Gastrocnemius medialis (tissue), 4 donors: ENCODE measurements around the gene TDO2.

Source experiments
- POLR2A ChIP-seq, 2 donors: fragments of 450-650 bp; IDR thresholded peaks; one replicate each; pipeline ENCODE4 v1.6.1; 2017; ENCODE audit warnings: antibody characterized with exemption in 2 of 2, mild to moderate bottlenecking in 2 of 2, moderate library complexity in 2 of 2
- TF ChIP-seq, protein P1 (sequence below), 5 experiments: fragments of 450-650 bp in 3 of 5; fragments of 200-600 bp in 2 of 5; sonication (generic) in 2 of 5; IDR thresholded peaks in 4 of 5; conservative IDR thresholded peaks in 1 of 5; 1 replicate in 4 of 5; 2 replicates in 1 of 5; pipeline ENCODE4 v1.5.1; 2016 to 2019; ENCODE audit warnings: antibody characterized with exemption in 5 of 5, mild to moderate bottlenecking in 3 of 5, moderate library complexity in 3 of 5

DNA sequence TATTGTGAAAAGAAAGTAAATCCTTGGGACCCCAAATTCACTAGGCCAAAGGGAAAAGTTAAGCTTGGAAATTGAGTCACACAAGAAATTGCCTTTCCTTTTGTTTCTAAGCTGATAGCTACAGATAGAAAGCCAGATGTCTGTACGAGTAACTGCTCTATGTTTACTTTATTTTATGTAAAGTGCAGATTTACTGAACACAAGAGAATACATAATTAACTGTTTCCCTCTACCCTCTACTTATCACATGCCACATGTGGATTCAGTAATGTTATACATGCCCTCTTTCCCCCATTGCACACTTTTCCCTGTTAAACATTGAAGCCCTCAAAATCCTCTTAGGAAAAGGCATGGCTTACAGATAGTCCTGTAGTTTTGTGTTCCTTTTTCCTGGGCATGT, 16.5 kb upstream of the TDO2 start:
- no peak for TF ChIP-seq POLR2A (IDR thresholded peaks at IDR 0.05)
- TF ChIP-seq, protein P1, sequence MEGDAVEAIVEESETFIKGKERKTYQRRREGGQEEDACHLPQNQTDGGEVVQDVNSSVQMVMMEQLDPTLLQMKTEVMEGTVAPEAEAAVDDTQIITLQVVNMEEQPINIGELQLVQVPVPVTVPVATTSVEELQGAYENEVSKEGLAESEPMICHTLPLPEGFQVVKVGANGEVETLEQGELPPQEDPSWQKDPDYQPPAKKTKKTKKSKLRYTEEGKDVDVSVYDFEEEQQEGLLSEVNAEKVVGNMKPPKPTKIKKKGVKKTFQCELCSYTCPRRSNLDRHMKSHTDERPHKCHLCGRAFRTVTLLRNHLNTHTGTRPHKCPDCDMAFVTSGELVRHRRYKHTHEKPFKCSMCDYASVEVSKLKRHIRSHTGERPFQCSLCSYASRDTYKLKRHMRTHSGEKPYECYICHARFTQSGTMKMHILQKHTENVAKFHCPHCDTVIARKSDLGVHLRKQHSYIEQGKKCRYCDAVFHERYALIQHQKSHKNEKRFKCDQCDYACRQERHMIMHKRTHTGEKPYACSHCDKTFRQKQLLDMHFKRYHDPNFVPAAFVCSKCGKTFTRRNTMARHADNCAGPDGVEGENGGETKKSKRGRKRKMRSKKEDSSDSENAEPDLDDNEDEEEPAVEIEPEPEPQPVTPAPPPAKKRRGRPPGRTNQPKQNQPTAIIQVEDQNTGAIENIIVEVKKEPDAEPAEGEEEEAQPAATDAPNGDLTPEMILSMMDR (IDR thresholded peaks at IDR 0.05 in 4 of 5, conservative IDR thresholded peaks at IDR 0.05 in 1 of 5), result no peak
